CD4-positive, CD25-positive, alpha-beta regulatory T cell (primary cell): ENCODE data around the gene SERPINB5. TPM values are rescaled to one million over a fixed set of nuclear protein-coding genes. Genes with fewer than 3 reads are reported as not detected.
A peak's percentile ranks its signal among the peaks of the same experiment; 100 is the strongest.

Experiments
- ATAC-seq, 2 donors: fragments of 150-1000 bp; cut with Tn5 transposase; one replicate each; pipeline ENCODE4 v1.10.0; 2021; ENCODE audit warnings: low read depth in 2 of 2, moderate number of reproducible peaks in 2 of 2, moderate library complexity in 1 of 2
- DNase-seq, 3 donors: peaks; one replicate each; pipeline versions ENCODE4 v3.0.0 to v3.0.0-alpha.2; 2012 to 2022; ENCODE audit warnings: mixed read lengths in 1 of 3
- H3K27ac ChIP-seq: one replicate; pipeline ENCODE4 v1.7.0; 2013; ENCODE audit warnings: mild to moderate bottlenecking, low read length; ENCODE audit not compliant: insufficient read depth, poor library complexity, severe bottlenecking
- H3K27me3 ChIP-seq: one replicate; pipeline ENCODE4 v1.7.0; 2013; ENCODE audit warnings: low read length; ENCODE audit not compliant: control insufficient read depth, insufficient read depth
- H3K36me3 ChIP-seq: one replicate; pipeline ENCODE4 v1.7.0; 2013; ENCODE audit warnings: mild to moderate bottlenecking, low read length, moderate library complexity; ENCODE audit not compliant: control insufficient read depth, insufficient read depth
- H3K4me1 ChIP-seq: 2 replicates; pipeline ENCODE4 v1.7.0; 2013; ENCODE audit warnings: mild to moderate bottlenecking, low read length; ENCODE audit not compliant: insufficient read depth, control insufficient read depth, poor library complexity, severe bottlenecking
- H3K4me3 ChIP-seq: one replicate; pipeline ENCODE4 v1.7.0; 2013; ENCODE audit warnings: low read depth, mild to moderate bottlenecking, low read length, moderate library complexity
- H3K9me3 ChIP-seq, 2 experiments: 1 replicate in 1 of 2; 2 replicates in 1 of 2; pipeline ENCODE4 v1.7.0; 2013; ENCODE audit warnings: low read length in 2 of 2, mild to moderate bottlenecking in 1 of 2, moderate library complexity in 1 of 2; ENCODE audit not compliant: control insufficient read depth in 2 of 2
- H3K27ac Mint-ChIP-seq, 3 donors: one replicate each; pipeline ENCODE4 v1.8.0; 2020 to 2022; ENCODE audit warnings: mild to moderate bottlenecking in 3 of 3, mixed read lengths in 3 of 3, moderate library complexity in 2 of 3
- H3K27me3 Mint-ChIP-seq: one replicate; pipeline ENCODE4 v1.8.0; 2022; ENCODE audit warnings: mild to moderate bottlenecking, mixed read lengths
- H3K36me3 Mint-ChIP-seq: one replicate; pipeline ENCODE4 v1.8.0; 2020; ENCODE audit warnings: mixed read lengths
- H3K4me1 Mint-ChIP-seq, 4 donors: one replicate each; pipeline ENCODE4 v1.8.0; 2020 to 2022; ENCODE audit warnings: mixed read lengths in 4 of 4, mild to moderate bottlenecking in 1 of 4
- H3K4me3 Mint-ChIP-seq, 4 donors: one replicate each; pipeline ENCODE4 v1.8.0; 2020 to 2022; ENCODE audit warnings: mild to moderate bottlenecking in 4 of 4, mixed read lengths in 4 of 4, moderate library complexity in 3 of 4
- H3K9me3 Mint-ChIP-seq, 7 donors: one replicate each; pipeline ENCODE4 v1.8.0; 2020 to 2022; ENCODE audit warnings: mixed read lengths in 7 of 7, mild to moderate bottlenecking in 3 of 7, moderate library complexity in 2 of 7
- polyA plus RNA-seq, 4 donors: library from polyadenylated mRNA; unstranded; fragments of 300-500 nt; fragmentation: Illumina TruSeq; gene quantifications; one replicate each; pipeline ENCODE4 v1.2.3, GENCODE V29; 2021
- total RNA-seq: library from RNA; stranded (reverse); gene quantifications from one replicate; pipeline ENCODE4 v1.2.3, GENCODE V29; 2022

Gene SERPINB5
- total and polyA plus RNA-seq, 5 donors from 2014 or later, result not detected

- peaks cover 0 to 1% (median 0%) of the 10 kb centered on the region in 7 donors for H3K9me3 Mint-ChIP-seq
- Histone ChIP-seq H3K36me3 (no peaks in the 10 kb centered on the region), H3K4me1 (no peaks in the 10 kb centered on the region), H3K27me3 (peaks cover 7% of the 10 kb centered on the region), H3K4me3 (no peak overlapping the region), H3K9me3 (no peaks in the 10 kb centered on the region), H3K27ac (no peak overlapping the region)
- ATAC-seq (no peak), DNase-seq (no peak)
- no peak overlapping the region for H3K27ac Mint-ChIP-seq
- H3K27me3 Mint-ChIP-seq, result peaks cover 13% of the 10 kb centered on the region
- H3K4me3 Mint-ChIP-seq, result no peak overlapping the region
- peaks cover 0 to 6% (median 0%) of the 10 kb centered on the region in 4 donors for H3K4me1 Mint-ChIP-seq
- no peaks in the 10 kb centered on the region for H3K36me3 Mint-ChIP-seq
Measured at GRCh38 chr18:63514888-63515678, 38.3 kb downstream of the SERPINB5 start.

- H3K27me3 ChIP-seq, result peaks cover 12% of the 10 kb centered on the region
- ATAC-seq, result no peak
- peaks cover 19% of the 10 kb centered on the region for H3K27me3 Mint-ChIP-seq
Measured at GRCh38 chr18:63515801-63516200, 39.0 kb downstream of the SERPINB5 start.

GRCh38 chr18:63518178-63519012 lies 41.6 kb downstream of the SERPINB5 start:
- Mint-ChIP-seq H3K4me1 (peaks cover 0 to 6% (median 0%) of the 10 kb centered on the region in 4 donors), H3K36me3 (no peaks in the 10 kb centered on the region), H3K4me3 (no peak overlapping the region), H3K9me3 (peaks cover 0 to under 1% (median 0%) of the 10 kb centered on the region in 7 donors), H3K27me3 (peaks cover 10% of the 10 kb centered on the region), H3K27ac (peak overlapping the region in 1 of 3 donors; percentile 22)
- Histone ChIP-seq H3K36me3 (no peaks in the 10 kb centered on the region), H3K27me3 (peaks cover 14% of the 10 kb centered on the region), H3K27ac (no peak overlapping the region), H3K4me3 (no peak overlapping the region), H3K4me1 (no peaks in the 10 kb centered on the region), H3K9me3 (no peaks in the 10 kb centered on the region)
- DNase-seq, result peak; percentile 29 to 72 (median 53)
- ATAC-seq, result peak; percentile 66 to 67

More at GRCh38 chr18:63515801-63516200, 39.0 kb downstream of the SERPINB5 start:
- no peak overlapping the region for H3K4me3 ChIP-seq
- H3K4me1 Mint-ChIP-seq, result peaks cover 0 to 6% (median 0%) of the 10 kb centered on the region in 4 donors
- peaks cover 0 to 1% (median 0%) of the 10 kb centered on the region in 7 donors for H3K9me3 Mint-ChIP-seq
- no peaks in the 10 kb centered on the region for H3K9me3 ChIP-seq
- no peaks in the 10 kb centered on the region for H3K36me3 ChIP-seq
- no peaks in the 10 kb centered on the region for H3K4me1 ChIP-seq
- no peak overlapping the region for H3K27ac Mint-ChIP-seq
- DNase-seq, result no peak
- H3K36me3 Mint-ChIP-seq, result no peaks in the 10 kb centered on the region
- no peak overlapping the region for H3K4me3 Mint-ChIP-seq
- no peak overlapping the region for H3K27ac ChIP-seq

- peaks cover 12% of the 10 kb centered on the region for H3K27me3 Mint-ChIP-seq
- no peaks in the 10 kb centered on the region for H3K36me3 Mint-ChIP-seq
- Histone ChIP-seq H3K27ac (no peak overlapping the region), H3K36me3 (no peaks in the 10 kb centered on the region), H3K9me3 (no peaks in the 10 kb centered on the region), H3K4me1 (no peaks in the 10 kb centered on the region), H3K27me3 (peaks cover 14% of the 10 kb centered on the region), H3K4me3 (no peak overlapping the region)
- H3K4me1 Mint-ChIP-seq, result peaks cover 0 to 6% (median 0%) of the 10 kb centered on the region in 4 donors
- ATAC-seq (no peak), DNase-seq (no peak)
- H3K4me3 Mint-ChIP-seq, result no peak overlapping the region
- H3K9me3 Mint-ChIP-seq, result peaks cover 0 to 2% (median 0%) of the 10 kb centered on the region in 7 donors
- H3K27ac Mint-ChIP-seq, result no peak overlapping the region
Measured at GRCh38 chr18:63520053-63520685, 43.4 kb downstream of the SERPINB5 start.

GRCh38 chr18:63523660-63524059 lies 46.9 kb downstream of the SERPINB5 start:
- Histone ChIP-seq H3K4me3 (no peak overlapping the region), H3K36me3 (no peaks in the 10 kb centered on the region), H3K27me3 (peaks cover 15% of the 10 kb centered on the region), H3K27ac (no peak overlapping the region), H3K9me3 (no peaks in the 10 kb centered on the region), H3K4me1 (no peaks in the 10 kb centered on the region)
- H3K4me1 Mint-ChIP-seq, result peaks cover 0 to under 1% (median 0%) of the 10 kb centered on the region in 4 donors
- no peak overlapping the region for H3K4me3 Mint-ChIP-seq
- no peak overlapping the region for H3K27ac Mint-ChIP-seq
- peaks cover 0 to 3% (median 0%) of the 10 kb centered on the region in 7 donors for H3K9me3 Mint-ChIP-seq
- H3K27me3 Mint-ChIP-seq, result peaks cover 17% of the 10 kb centered on the region
- no peak for DNase-seq
- no peaks in the 10 kb centered on the region for H3K36me3 Mint-ChIP-seq
- ATAC-seq, result no peak

GRCh38 chr18:63527251-63527650 lies 50.5 kb downstream of the SERPINB5 start:
- Histone ChIP-seq H3K4me3 (no peak overlapping the region), H3K4me1 (no peaks in the 10 kb centered on the region), H3K9me3 (no peaks in the 10 kb centered on the region), H3K27ac (no peak overlapping the region), H3K27me3 (peaks cover 8% of the 10 kb centered on the region), H3K36me3 (no peaks in the 10 kb centered on the region)
- Mint-ChIP-seq H3K4me1 (no peaks in the 10 kb centered on the region), H3K9me3 (peaks cover 0 to 3% (median 0%) of the 10 kb centered on the region in 7 donors), H3K27me3 (peaks cover 17% of the 10 kb centered on the region), H3K4me3 (no peak overlapping the region), H3K36me3 (no peaks in the 10 kb centered on the region), H3K27ac (no peak overlapping the region)
- DNase-seq (no peak), ATAC-seq (no peak)

- Mint-ChIP-seq H3K4me1 (no peaks in the 10 kb centered on the region), H3K27ac (no peak overlapping the region), H3K4me3 (no peak overlapping the region), H3K36me3 (no peaks in the 10 kb centered on the region), H3K27me3 (peaks cover 12% of the 10 kb centered on the region), H3K9me3 (peaks cover 0 to 2% (median 0%) of the 10 kb centered on the region in 7 donors)
- H3K4me3 ChIP-seq, result no peak overlapping the region
- H3K27ac ChIP-seq, result no peak overlapping the region
- no peaks in the 10 kb centered on the region for H3K4me1 ChIP-seq
- H3K9me3 ChIP-seq, result no peaks in the 10 kb centered on the region
- H3K27me3 ChIP-seq, result peaks cover 8% of the 10 kb centered on the region
- ATAC-seq (no peak), DNase-seq (no peak)
- H3K36me3 ChIP-seq, result no peaks in the 10 kb centered on the region
Measured at GRCh38 chr18:63528863-63529492, 52.2 kb downstream of the SERPINB5 start.
